PC-3 (cell line): ENCODE measurements around the gene CMTM4. TPM values are rescaled to one million over a fixed set of nuclear protein-coding genes. Genes with fewer than 3 reads are reported as not detected.

Source experiments
- ATAC-seq: fragments of 200-7000 bp; cut with Tn5 transposase; 2 replicates; pipeline ENCODE4 v1.9.1; 2020; ENCODE audit warnings: mild to moderate bottlenecking, moderate library complexity
- BruUV-seq: library from RNA; stranded (reverse); fragments of 400-500 nt; replicated peaks from 2 replicates; lab custom pipeline; 2021; lab: Mats Ljungman, UMichigan
- CTCF ChIA-PET: fragments of 300-600 bp; sonication (Branson Sonifier 250); formaldehyde crosslinking; loops from one replicate; lab custom pipeline; 2022; ENCODE audit warnings: antibody characterized with exemption; lab: Charles Lee
- POLR2A ChIA-PET: fragments of 300-600 bp; sonication (Branson Sonifier 250); formaldehyde crosslinking; loops from one replicate; lab custom pipeline; 2022; ENCODE audit warnings: antibody characterized with exemption; ENCODE audit not compliant: unreplicated experiment; lab: Charles Lee
- DNase-seq: peaks from one replicate; pipeline ENCODE4 v3.0.0-alpha.2; 2015
- H2AFZ ChIP-seq: fragments of 300-600 bp; sonication (generic); 2 replicates; pipeline ENCODE4 v1.6.0; 2016; ENCODE audit warnings: antibody characterized with exemption, low read length
- H3F3A ChIP-seq: fragments of 300-600 bp; sonication (generic); one replicate; pipeline ENCODE4 v1.6.0; 2017; ENCODE audit warnings: antibody characterized with exemption, low read length, control low read depth, mild to moderate bottlenecking; ENCODE audit not compliant: unreplicated experiment
- H3K27ac ChIP-seq: fragments of 300-600 bp; sonication (generic); 2 replicates; pipeline ENCODE4 v1.5.1; 2016; ENCODE audit warnings: mild to moderate bottlenecking, low read length
- H3K27me3 ChIP-seq: fragments of 300-600 bp; sonication (generic); 2 replicates; pipeline ENCODE4 v1.6.1; 2016; ENCODE audit warnings: low read length, mixed read lengths
- H3K36me3 ChIP-seq: fragments of 300-600 bp; sonication (generic); 2 replicates; pipeline ENCODE4 v1.6.1; 2016; ENCODE audit warnings: low read depth, mixed run types, low read length, mixed read lengths
- H3K4me1 ChIP-seq: fragments of 300-600 bp; sonication (generic); 2 replicates; pipeline ENCODE4 v1.5.1; 2016; ENCODE audit warnings: low read length; ENCODE audit not compliant: insufficient read depth
- H3K4me2 ChIP-seq: fragments of 300-600 bp; sonication (generic); 2 replicates; pipeline ENCODE4 v1.6.0; 2016; ENCODE audit warnings: low read length
- H3K4me3 ChIP-seq: fragments of 300-600 bp; sonication (generic); 2 replicates; pipeline ENCODE4 v1.5.1; 2016; ENCODE audit warnings: mild to moderate bottlenecking, low read length, mixed read lengths
- H3K79me2 ChIP-seq: fragments of 300-600 bp; sonication (generic); 2 replicates; pipeline ENCODE4 v1.6.1; 2017; ENCODE audit warnings: low read length, mixed read lengths
- H3K9ac ChIP-seq: fragments of 300-600 bp; sonication (generic); 2 replicates; pipeline ENCODE4 v1.6.0; 2016; ENCODE audit warnings: mild to moderate bottlenecking, low read length
- H3K9me2 ChIP-seq: fragments of 300-600 bp; sonication (generic); replicated peaks from 2 replicates; pipeline ENCODE4 v1.6.1; 2016; ENCODE audit warnings: mixed run types, low read length, mixed read lengths
- H3K9me3 ChIP-seq: fragments of 300-600 bp; sonication (generic); 2 replicates; pipeline ENCODE4 v1.6.1; 2016; ENCODE audit warnings: low read length, mixed read lengths
- H4K20me1 ChIP-seq: fragments of 300-600 bp; sonication (generic); 2 replicates; pipeline ENCODE4 v1.6.1; 2016; ENCODE audit warnings: low read length, mixed read lengths
- EZH2 ChIP-seq: fragments of 300-600 bp; sonication (generic); IDR thresholded peaks from one replicate; pipeline ENCODE4 v1.6.1; 2017; ENCODE audit warnings: antibody characterized with exemption, mild to moderate bottlenecking, low read length; ENCODE audit not compliant: unreplicated experiment
- EZH2phosphoT487 ChIP-seq: fragments of 300-600 bp; sonication (generic); IDR thresholded peaks from 2 replicates; pipeline ENCODE4 v1.6.1; 2018; ENCODE audit warnings: mild to moderate bottlenecking, antibody characterized with exemption, low read length, borderline replicate concordance
- intact Hi-C: fragments of 100-400 bp; cut with micrococcal nuclease; formaldehyde crosslinking; loops from 2 replicates; pipeline ENCODE4 v1.9.0; 2023
- total RNA-seq: library from RNA; depleted of rRNA; stranded (reverse); fragments of >200 nt; gene quantifications from 2 replicates; pipeline ENCODE4 v1.2.3, GENCODE V29; 2014
- TF ChIP-seq, protein P1 (sequence below): fragments of 300-600 bp; sonication (generic); conservative IDR thresholded peaks from 2 replicates; pipeline ENCODE4 v1.5.1; 2017; ENCODE audit warnings: antibody characterized with exemption, low read depth, mild to moderate bottlenecking, low read length

CMTM4 gene
- total RNA-seq, 1 experiment from 2014 or later: 16.9 TPM

DNA sequence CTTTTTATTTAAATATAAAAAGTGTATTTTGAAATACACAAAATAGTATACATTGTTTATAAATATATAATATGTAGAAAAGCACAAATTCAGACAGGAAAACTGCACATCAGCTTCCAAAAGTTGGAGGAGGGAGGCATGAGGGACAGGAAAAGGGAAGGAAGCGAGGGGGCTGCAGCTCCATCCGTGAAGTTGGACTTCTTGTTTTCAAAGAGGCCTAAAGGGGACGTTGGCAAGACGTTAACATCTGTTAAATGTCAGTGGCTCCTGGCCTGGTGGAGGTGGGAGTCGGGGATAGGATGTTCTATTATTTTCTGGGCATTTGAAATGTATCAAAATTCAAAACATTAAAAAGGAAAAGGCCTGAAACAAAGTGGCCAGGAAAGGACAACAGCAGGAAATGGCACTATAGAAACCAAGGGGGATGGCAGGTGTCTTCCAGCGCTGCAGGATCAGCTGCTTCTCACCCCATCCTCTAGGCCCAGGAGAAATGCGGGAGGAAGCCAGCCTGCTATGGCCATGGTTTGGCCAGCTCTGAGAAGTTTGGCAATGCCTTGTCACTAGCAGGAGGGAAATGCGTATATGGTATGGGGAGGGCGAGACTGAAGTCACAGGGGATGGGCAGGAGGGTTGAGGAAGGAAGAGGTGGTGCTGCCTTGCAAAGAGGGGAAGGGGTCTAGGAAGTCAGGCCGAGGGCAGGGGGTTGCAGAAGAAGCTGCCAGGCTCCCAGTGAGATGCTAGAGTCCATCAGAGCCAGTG lies 110.9 kb downstream of the CMTM4 start:
- intact Hi-C loops: no loop called here

DNA sequence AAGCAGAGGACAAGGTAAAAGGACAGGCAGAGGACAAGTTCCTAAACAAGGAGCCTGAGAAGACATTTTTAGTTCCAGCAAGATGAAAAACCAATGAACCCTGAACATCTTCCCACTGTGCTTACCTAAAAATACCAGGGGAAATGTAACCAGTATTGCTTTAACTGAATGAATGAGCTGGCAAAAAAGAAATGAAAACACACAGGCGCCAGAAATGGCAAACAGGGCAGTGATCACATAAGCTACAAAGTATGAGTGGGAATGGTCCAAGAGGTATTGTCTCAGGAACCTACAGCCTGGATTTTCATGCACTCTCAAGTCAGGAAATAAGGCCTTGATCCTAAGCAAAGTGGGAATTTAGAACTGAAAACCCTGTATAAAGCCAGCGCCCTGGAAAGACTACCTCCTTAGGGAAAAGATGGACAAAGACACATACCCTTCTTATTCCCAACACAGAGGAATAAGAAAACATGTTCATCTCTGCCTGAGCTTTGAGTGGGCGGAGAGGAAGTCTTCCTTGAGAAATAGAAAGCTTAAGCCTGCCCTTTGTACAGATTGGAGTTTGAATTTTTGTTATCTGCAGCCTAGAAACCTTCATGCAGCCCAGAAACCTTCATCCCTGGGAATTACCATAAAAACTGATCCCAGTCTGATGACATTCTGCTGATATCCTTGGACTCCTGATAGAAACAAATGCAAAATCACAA lies 115.1 kb downstream of the CMTM4 start:
- TF ChIP-seq, protein P1, sequence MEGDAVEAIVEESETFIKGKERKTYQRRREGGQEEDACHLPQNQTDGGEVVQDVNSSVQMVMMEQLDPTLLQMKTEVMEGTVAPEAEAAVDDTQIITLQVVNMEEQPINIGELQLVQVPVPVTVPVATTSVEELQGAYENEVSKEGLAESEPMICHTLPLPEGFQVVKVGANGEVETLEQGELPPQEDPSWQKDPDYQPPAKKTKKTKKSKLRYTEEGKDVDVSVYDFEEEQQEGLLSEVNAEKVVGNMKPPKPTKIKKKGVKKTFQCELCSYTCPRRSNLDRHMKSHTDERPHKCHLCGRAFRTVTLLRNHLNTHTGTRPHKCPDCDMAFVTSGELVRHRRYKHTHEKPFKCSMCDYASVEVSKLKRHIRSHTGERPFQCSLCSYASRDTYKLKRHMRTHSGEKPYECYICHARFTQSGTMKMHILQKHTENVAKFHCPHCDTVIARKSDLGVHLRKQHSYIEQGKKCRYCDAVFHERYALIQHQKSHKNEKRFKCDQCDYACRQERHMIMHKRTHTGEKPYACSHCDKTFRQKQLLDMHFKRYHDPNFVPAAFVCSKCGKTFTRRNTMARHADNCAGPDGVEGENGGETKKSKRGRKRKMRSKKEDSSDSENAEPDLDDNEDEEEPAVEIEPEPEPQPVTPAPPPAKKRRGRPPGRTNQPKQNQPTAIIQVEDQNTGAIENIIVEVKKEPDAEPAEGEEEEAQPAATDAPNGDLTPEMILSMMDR: no peak
- TF ChIP-seq EZH2 (no peak), EZH2phosphoT487 (no peak)
- Histone ChIP-seq H3K9ac (no peak overlapping the region), H3K27me3 (no peaks in the 10 kb centered on the region), H3K9me2 (no peaks in the 10 kb centered on the region), H3K4me1 (peaks cover 18% of the 10 kb centered on the region), H3K27ac (no peak overlapping the region), H3K9me3 (no peaks in the 10 kb centered on the region), H3K79me2 (no peaks in the 10 kb centered on the region), H3K4me3 (no peak overlapping the region), H3K4me2 (no peak overlapping the region), H3K36me3 (no peaks in the 10 kb centered on the region), H4K20me1 (no peaks in the 10 kb centered on the region), H2AFZ (no peak overlapping the region), H3F3A (no peaks in the 10 kb centered on the region)
- POLR2A ChIA-PET: no interaction called here
- ATAC-seq (no peak), DNase-seq (no peak)
- intact Hi-C loops: no loop called here
- no TSS peak for BruUV-seq
- CTCF ChIA-PET: no interaction called here

More for the DNA sequence above, 110.9 kb downstream of the CMTM4 start:
- Histone ChIP-seq H3K4me2 (no peak overlapping the region), H3K4me3 (no peak overlapping the region), H3K27ac (no peak overlapping the region), H3K79me2 (no peaks in the 10 kb centered on the region), H3K9me3 (no peaks in the 10 kb centered on the region), H3K36me3 (no peaks in the 10 kb centered on the region), H2AFZ (no peak overlapping the region), H4K20me1 (no peaks in the 10 kb centered on the region), H3K9me2 (no peaks in the 10 kb centered on the region), H3F3A (no peaks in the 10 kb centered on the region), H3K9ac (no peak overlapping the region), H3K27me3 (no peaks in the 10 kb centered on the region), H3K4me1 (peaks cover 10% of the 10 kb centered on the region)
- ChIA-PET POLR2A (interaction anchor here (0.6 kb wide), 1 partner anchor 107 kb away, joined by 3 read pairs; no protein-coding TSS in a partner anchor), CTCF (no interaction called here)
- DNase-seq: no peak
- BruUV-seq: no TSS peak
- no peak for ATAC-seq
- TF ChIP-seq EZH2: no peak
- no peak for TF ChIP-seq EZH2phosphoT487
- TF ChIP-seq, protein P1: no peak
